ENCODE results near the gene ENC1. TPM values are rescaled to one million over a fixed set of nuclear protein-coding genes. Genes with fewer than 3 reads are reported as not detected.
A peak's percentile ranks its signal among the peaks of the same experiment; 100 is the strongest.

ENC1 gene
- total and polyA plus RNA-seq, 4 donors = 6.8 to 31.5 (median 18.3) TPM

DNA sequence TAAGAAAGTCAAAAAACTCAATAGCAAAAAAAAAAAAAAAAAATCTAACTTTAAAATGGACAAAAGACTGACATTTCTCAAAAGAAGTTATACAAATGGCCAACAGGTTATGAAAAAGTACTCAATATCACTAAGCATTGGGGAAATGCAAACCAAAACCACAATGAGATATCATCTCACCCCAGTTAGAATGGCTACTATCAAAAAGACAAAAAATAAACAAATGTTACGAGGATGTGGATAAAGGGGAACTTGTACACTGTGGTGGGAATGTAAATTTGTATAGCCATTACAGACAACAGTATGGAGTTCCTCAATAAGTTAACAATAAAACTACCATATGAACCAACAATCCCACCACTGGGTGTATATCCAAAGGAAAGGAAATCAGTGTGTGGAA, 37.2 kb downstream of the ENC1 start:
- WGBS, 2 donors = 14 to 69% methylated on average over 1 of the region's 1 CpG
- no peaks in the 10 kb centered on the region for H3K9me3 ChIP-seq (ENCODE audit: control insufficient read depth in 4 of 4, insufficient read depth in 3 of 4, low read length in 3 of 4)
- H3K4me3 ChIP-seq = no peak overlapping the region
- ATAC-seq (ENCODE audit: insufficient read depth, low FRiP score) (no peak), DNase-seq (no peak)
- no peak overlapping the region for H3K27ac ChIP-seq (ENCODE audit: low read depth in 1 of 2, low read length in 1 of 2)
- H3K36me3 ChIP-seq (ENCODE audit: control insufficient read depth in 4 of 4, insufficient read depth in 4 of 4, low read length in 4 of 4) = no peaks in the 10 kb centered on the region
- H3K9ac ChIP-seq (ENCODE audit: insufficient read depth in 1 of 2, low read length in 2 of 2) = no peak overlapping the region
- H3K27me3 ChIP-seq (ENCODE audit: control insufficient read depth in 3 of 3, insufficient read depth in 3 of 3, low read length in 2 of 3) = no peaks in the 10 kb centered on the region
- peaks cover 0 to 9% (median 0%) of the 10 kb centered on the region in 5 donors for H3K4me1 ChIP-seq (ENCODE audit: control insufficient read depth in 5 of 5, insufficient read depth in 5 of 5, low read length in 5 of 5)
- TF ChIP-seq, protein P1, sequence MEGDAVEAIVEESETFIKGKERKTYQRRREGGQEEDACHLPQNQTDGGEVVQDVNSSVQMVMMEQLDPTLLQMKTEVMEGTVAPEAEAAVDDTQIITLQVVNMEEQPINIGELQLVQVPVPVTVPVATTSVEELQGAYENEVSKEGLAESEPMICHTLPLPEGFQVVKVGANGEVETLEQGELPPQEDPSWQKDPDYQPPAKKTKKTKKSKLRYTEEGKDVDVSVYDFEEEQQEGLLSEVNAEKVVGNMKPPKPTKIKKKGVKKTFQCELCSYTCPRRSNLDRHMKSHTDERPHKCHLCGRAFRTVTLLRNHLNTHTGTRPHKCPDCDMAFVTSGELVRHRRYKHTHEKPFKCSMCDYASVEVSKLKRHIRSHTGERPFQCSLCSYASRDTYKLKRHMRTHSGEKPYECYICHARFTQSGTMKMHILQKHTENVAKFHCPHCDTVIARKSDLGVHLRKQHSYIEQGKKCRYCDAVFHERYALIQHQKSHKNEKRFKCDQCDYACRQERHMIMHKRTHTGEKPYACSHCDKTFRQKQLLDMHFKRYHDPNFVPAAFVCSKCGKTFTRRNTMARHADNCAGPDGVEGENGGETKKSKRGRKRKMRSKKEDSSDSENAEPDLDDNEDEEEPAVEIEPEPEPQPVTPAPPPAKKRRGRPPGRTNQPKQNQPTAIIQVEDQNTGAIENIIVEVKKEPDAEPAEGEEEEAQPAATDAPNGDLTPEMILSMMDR (IDR thresholded peaks at IDR 0.05; ENCODE audit: control extremely low read depth, extremely low read depth) = no peak

DNA sequence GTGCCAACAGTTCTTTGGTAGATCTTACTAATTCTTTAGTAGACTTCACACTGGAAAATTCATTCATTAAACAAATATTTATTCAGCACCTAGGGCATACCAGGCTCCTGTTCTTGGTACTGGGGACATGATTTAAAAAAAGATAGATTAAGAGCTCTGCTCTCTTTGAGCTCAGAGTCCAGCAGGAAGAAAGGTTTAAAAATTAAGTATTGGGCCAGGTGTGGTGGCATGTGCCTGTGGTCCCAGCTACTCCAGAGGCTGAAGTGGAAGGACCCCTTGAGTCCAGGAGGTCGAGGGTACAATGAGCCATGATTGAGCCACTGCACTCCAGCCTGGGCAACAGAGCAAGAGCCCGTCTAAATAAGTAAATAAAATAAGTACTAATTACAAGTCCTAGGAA, 41.4 kb downstream of the ENC1 start:
- no peak overlapping the region for H3K4me3 ChIP-seq
- TF ChIP-seq, protein P1 (IDR thresholded peaks at IDR 0.05; ENCODE audit: control extremely low read depth, extremely low read depth) = no peak
- H3K4me1 ChIP-seq (ENCODE audit: control insufficient read depth in 5 of 5, insufficient read depth in 5 of 5, low read length in 5 of 5) = peaks cover 0 to 24% (median 4%) of the 10 kb centered on the region in 5 donors
- H3K27ac ChIP-seq (ENCODE audit: low read depth in 1 of 2, low read length in 1 of 2) = no peak overlapping the region
- H3K9ac ChIP-seq (ENCODE audit: insufficient read depth in 1 of 2, low read length in 2 of 2) = no peak overlapping the region
- no peaks in the 10 kb centered on the region for H3K9me3 ChIP-seq (ENCODE audit: control insufficient read depth in 4 of 4, insufficient read depth in 3 of 4, low read length in 3 of 4)
- DNase-seq (no peak), ATAC-seq (ENCODE audit: insufficient read depth, low FRiP score) (no peak)
- no peaks in the 10 kb centered on the region for H3K36me3 ChIP-seq (ENCODE audit: control insufficient read depth in 4 of 4, insufficient read depth in 4 of 4, low read length in 4 of 4)
- no peaks in the 10 kb centered on the region for H3K27me3 ChIP-seq (ENCODE audit: control insufficient read depth in 3 of 3, insufficient read depth in 3 of 3, low read length in 2 of 3)
- WGBS, 2 donors = 59 to 74% methylated on average over 2 of the region's 2 CpGs

DNA sequence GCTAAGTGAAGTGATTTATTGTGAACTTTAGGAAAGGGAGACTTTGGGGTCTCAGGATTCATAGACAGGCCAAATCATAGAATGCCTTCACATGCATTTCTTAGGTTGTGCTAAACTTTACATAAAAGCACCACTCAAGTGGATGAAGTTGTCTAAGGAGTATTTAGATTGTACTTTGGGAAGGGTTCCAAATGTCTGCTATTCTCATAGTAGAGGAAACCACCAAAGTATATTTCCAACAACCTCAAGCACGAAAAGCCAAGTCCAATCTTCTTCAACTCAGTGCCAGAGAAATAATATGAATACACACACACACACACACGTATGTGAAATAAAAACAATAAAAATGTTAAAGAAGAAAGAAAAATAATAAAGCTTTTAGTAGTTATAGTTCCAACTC, 41.8 kb downstream of the ENC1 start:
- H3K27me3 ChIP-seq (ENCODE audit: control insufficient read depth in 3 of 3, insufficient read depth in 3 of 3, low read length in 2 of 3) = no peaks in the 10 kb centered on the region
- no peak overlapping the region for H3K9ac ChIP-seq (ENCODE audit: insufficient read depth in 1 of 2, low read length in 2 of 2)
- no peak overlapping the region for H3K27ac ChIP-seq (ENCODE audit: low read depth in 1 of 2, low read length in 1 of 2)
- DNase-seq (peak in 1 of 3 donors; percentile 44), ATAC-seq (ENCODE audit: insufficient read depth, low FRiP score) (no peak)
- no peak overlapping the region for H3K4me3 ChIP-seq
- TF ChIP-seq, protein P1 (IDR thresholded peaks at IDR 0.05; ENCODE audit: control extremely low read depth, extremely low read depth) = no peak
- no peaks in the 10 kb centered on the region for H3K9me3 ChIP-seq (ENCODE audit: control insufficient read depth in 4 of 4, insufficient read depth in 3 of 4, low read length in 3 of 4)
- H3K36me3 ChIP-seq (ENCODE audit: control insufficient read depth in 4 of 4, insufficient read depth in 4 of 4, low read length in 4 of 4) = no peaks in the 10 kb centered on the region
- H3K4me1 ChIP-seq (ENCODE audit: control insufficient read depth in 5 of 5, insufficient read depth in 5 of 5, low read length in 5 of 5) = peaks cover 0 to 27% (median 4%) of the 10 kb centered on the region in 5 donors
- WGBS, 2 donors = 56 to 63% methylated on average over 2 of the region's 2 CpGs

DNA sequence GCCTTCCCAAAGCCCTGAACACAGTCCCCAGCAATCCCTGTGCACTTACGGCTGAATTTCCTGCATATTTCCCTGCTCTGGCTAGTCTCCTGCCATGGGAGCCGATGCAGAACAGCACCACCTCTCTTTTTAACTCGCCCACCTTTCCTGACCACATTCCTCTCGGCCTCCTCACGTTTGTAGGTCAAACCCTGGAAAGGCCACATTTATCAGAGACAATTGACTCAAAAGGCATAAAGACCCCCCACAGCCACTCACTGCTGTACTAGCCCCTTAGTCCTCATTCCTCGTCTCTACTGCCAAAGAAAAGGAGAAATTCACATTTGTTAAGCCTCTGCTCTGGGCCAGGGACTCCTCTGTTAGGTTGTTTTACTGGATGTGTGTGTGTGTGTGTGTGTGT, 43.6 kb downstream of the ENC1 start:
- ATAC-seq (ENCODE audit: insufficient read depth, low FRiP score) (no peak), DNase-seq (no peak)
- TF ChIP-seq, protein P1 (IDR thresholded peaks at IDR 0.05; ENCODE audit: control extremely low read depth, extremely low read depth) = no peak
- Histone ChIP-seq H3K9me3 (ENCODE audit: control insufficient read depth in 4 of 4, insufficient read depth in 3 of 4, low read length in 3 of 4) (no peaks in the 10 kb centered on the region), H3K9ac (ENCODE audit: insufficient read depth in 1 of 2, low read length in 2 of 2) (no peak overlapping the region), H3K4me1 (ENCODE audit: control insufficient read depth in 5 of 5, insufficient read depth in 5 of 5, low read length in 5 of 5) (peaks cover 0 to 27% (median 4%) of the 10 kb centered on the region in 5 donors), H3K27me3 (ENCODE audit: control insufficient read depth in 3 of 3, insufficient read depth in 3 of 3, low read length in 2 of 3) (no peaks in the 10 kb centered on the region), H3K36me3 (ENCODE audit: control insufficient read depth in 4 of 4, insufficient read depth in 4 of 4, low read length in 4 of 4) (no peaks in the 10 kb centered on the region), H3K4me3 (no peak overlapping the region), H3K27ac (ENCODE audit: low read depth in 1 of 2, low read length in 1 of 2) (no peak overlapping the region)
- WGBS, 2 donors = 85 to 94% methylated on average over 6 of the region's 6 CpGs

Data from lung (tissue), 12 donors.